AG04450 (cell line): ENCODE data around the gene PTPRD. TPM values are rescaled to one million over a fixed set of nuclear protein-coding genes. Genes with fewer than 3 reads are reported as not detected.

ENCODE experiments used
- CTCF ChIA-PET: fragments of 300-600, 350-600 bp; formaldehyde crosslinking; extraction: SDS; loops from one replicate; lab custom pipeline; 2022; ENCODE audit warnings: antibody characterized with exemption, inconsistent platforms; lab: Charles Lee
- POLR2A ChIA-PET: fragments of 350-600 bp; formaldehyde crosslinking; extraction: SDS; loops from one replicate; lab custom pipeline; 2021; ENCODE audit warnings: antibody characterized with exemption, inconsistent platforms; lab: Yijun Ruan, JAX
- DNase-seq: peaks from one replicate; pipeline ENCODE4 v3.0.0-alpha.2; 2011; ENCODE audit warnings: low read depth, low spot score
- H3K27ac ChIP-seq: one replicate; pipeline ENCODE4 v1.5.1; 2012; ENCODE audit warnings: low read depth, low read length, control low read depth
- H3K27me3 ChIP-seq: one replicate; pipeline ENCODE4 v1.6.0; 2012; ENCODE audit warnings: low read length; ENCODE audit not compliant: control insufficient read depth, insufficient read depth
- H3K4me3 ChIP-seq: 2 replicates; pipeline ENCODE4 v1.5.1; 2011; ENCODE audit warnings: mild to moderate bottlenecking, low read depth, low read length, control low read depth
- H3K9me3 ChIP-seq: 2 replicates; pipeline ENCODE4 v1.5.1; 2012; ENCODE audit warnings: low read length; ENCODE audit not compliant: control insufficient read depth, insufficient read depth
- polyA plus RNA-seq: library from polyadenylated mRNA; depleted of rRNA; stranded (reverse); fragments of >200 nt; gene quantifications from 2 replicates; pipeline ENCODE4 v1.2.3, GENCODE V29; 2011
- TF ChIP-seq, protein P1 (sequence below): IDR thresholded peaks from 2 replicates; pipeline ENCODE4 v1.5.1; 2011; ENCODE audit warnings: low read depth, low read length, control low read depth, inconsistent platforms

The PTPRD gene
- polyA plus RNA-seq, 1 experiment: 0.19 TPM

- no peaks in the 10 kb centered on the region for H3K27me3 ChIP-seq
- H3K27ac ChIP-seq: no peak overlapping the region
- ChIA-PET CTCF (no interaction called here), POLR2A (no interaction called here)
- peaks cover under 1% of the 10 kb centered on the region for H3K9me3 ChIP-seq
- TF ChIP-seq, protein P1, sequence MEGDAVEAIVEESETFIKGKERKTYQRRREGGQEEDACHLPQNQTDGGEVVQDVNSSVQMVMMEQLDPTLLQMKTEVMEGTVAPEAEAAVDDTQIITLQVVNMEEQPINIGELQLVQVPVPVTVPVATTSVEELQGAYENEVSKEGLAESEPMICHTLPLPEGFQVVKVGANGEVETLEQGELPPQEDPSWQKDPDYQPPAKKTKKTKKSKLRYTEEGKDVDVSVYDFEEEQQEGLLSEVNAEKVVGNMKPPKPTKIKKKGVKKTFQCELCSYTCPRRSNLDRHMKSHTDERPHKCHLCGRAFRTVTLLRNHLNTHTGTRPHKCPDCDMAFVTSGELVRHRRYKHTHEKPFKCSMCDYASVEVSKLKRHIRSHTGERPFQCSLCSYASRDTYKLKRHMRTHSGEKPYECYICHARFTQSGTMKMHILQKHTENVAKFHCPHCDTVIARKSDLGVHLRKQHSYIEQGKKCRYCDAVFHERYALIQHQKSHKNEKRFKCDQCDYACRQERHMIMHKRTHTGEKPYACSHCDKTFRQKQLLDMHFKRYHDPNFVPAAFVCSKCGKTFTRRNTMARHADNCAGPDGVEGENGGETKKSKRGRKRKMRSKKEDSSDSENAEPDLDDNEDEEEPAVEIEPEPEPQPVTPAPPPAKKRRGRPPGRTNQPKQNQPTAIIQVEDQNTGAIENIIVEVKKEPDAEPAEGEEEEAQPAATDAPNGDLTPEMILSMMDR: no peak
- DNase-seq: no peak
- no peak overlapping the region for H3K4me3 ChIP-seq
These were observed 1848.8 kb downstream of the PTPRD start for GRCh38 chr9:8764051-8764450.

DNA sequence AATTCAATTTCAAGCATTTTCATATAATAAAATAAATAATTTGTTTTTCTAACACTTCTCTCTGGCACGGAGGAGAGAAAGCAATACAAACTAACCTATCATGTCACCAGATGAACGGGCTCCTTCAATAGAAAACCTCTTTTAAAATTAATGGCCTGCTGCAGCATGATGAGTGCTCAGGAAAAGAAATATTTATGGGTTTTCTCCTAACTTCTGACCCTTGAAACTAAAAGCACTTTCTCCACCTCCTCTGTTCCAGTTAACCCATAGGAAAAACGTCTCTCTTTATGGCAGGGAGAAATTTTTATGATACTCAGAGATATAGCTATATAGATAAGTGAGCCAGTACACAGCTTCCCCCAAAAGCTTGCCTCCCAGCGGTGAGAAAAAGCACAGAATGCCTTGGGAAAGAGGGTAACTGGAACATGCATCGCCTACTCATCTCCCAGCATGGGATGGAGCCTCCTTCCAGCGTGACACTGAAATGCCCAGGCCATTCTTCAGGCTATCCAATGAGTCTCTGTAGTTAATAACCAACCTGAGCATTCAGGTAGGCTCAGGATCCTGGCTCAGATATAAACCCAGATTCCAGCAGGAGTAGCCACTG lies 1850.2 kb downstream of the PTPRD start:
- ChIA-PET CTCF (no interaction called here), POLR2A (no interaction called here)
- H3K27ac ChIP-seq: no peak overlapping the region
- TF ChIP-seq, protein P1: no peak
- no peak for DNase-seq
- H3K4me3 ChIP-seq: no peak overlapping the region
- H3K9me3 ChIP-seq: peaks cover 6% of the 10 kb centered on the region
- no peaks in the 10 kb centered on the region for H3K27me3 ChIP-seq

DNA sequence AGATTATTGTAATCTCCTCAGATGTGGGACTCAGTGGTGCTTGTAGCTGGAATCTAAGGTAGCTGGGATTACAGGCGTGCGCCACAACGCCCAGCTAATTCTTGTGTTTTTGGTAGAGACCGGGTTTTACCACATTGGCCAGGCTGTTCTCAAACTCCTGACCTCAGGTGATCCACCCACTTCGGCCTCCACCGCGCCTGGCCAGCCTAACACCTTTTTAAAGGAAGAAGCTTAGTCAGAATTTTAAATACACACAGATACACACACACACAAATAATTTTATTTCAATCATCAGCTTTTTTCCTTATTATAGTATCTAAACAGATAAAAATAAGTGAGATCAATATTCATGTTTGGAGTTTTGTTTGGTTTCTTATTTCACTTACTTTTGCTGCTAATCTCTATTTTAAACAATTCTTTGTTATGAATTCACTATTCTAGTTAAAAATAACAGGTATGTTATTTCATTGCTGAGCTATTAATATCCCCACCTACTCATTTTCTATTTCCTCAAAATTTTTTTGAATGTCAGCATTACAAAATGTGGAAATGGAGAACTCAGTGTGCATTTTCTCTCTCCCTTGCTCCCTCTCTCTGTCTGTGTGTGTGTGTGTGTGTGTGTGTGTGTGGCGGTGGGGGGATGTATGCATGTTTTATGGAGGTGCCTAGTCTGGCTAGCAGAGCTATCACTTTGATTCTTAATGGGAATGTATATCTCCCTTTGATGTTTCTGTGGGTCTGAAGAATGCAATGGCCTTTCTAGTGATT lies 1852.6 kb downstream of the PTPRD start:
- Histone ChIP-seq H3K4me3 (no peak overlapping the region), H3K9me3 (peaks cover 6% of the 10 kb centered on the region), H3K27ac (no peak overlapping the region), H3K27me3 (no peaks in the 10 kb centered on the region)
- ChIA-PET POLR2A (no interaction called here), CTCF (no interaction called here)
- DNase-seq: no peak
- TF ChIP-seq, protein P1: no peak

DNA sequence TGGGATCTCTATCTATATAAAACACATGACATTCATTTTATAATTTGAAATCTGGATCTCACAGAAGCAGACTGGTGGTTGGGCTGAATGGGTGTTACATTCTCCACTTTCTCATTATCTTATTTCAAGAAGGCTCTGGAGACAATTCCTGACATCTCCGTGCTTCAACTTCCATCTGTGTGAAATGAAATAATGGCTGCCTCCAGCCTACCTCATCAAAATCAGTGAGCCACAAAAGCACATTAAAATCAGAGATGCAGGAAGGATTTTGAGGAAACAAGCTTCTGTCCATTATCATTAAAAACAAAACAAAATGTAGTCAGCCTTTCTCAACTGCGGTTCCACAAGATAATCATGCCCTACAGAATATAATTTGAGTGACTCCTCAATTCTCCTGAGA lies 1854.9 kb downstream of the PTPRD start:
- ChIA-PET POLR2A (no interaction called here), CTCF (no interaction called here)
- TF ChIP-seq, protein P1: no peak
- DNase-seq: no peak
- H3K4me3 ChIP-seq: no peak overlapping the region
- H3K27ac ChIP-seq: no peak overlapping the region
- H3K27me3 ChIP-seq: no peaks in the 10 kb centered on the region
- H3K9me3 ChIP-seq: peaks cover 6% of the 10 kb centered on the region

- ChIA-PET CTCF (no interaction called here), POLR2A (no interaction called here)
- no peak overlapping the region for H3K27ac ChIP-seq
- DNase-seq: no peak
- H3K9me3 ChIP-seq: peaks cover 6% of the 10 kb centered on the region
- TF ChIP-seq, protein P1: no peak
- H3K4me3 ChIP-seq: no peak overlapping the region
- no peaks in the 10 kb centered on the region for H3K27me3 ChIP-seq
These were observed 1858.1 kb downstream of the PTPRD start for GRCh38 chr9:8754751-8755150.
